Glutamatergic neuron (in vitro differentiated cells): ENCODE data around the gene CCNB1IP1. TPM values are rescaled to one million over a fixed set of nuclear protein-coding genes. Genes with fewer than 3 reads are reported as not detected.

Experiments used
- DNase-seq: peaks from one replicate; pipeline ENCODE4 v3.0.0; 2022
- H3K27ac Mint-ChIP-seq: one replicate; pipeline ENCODE4 v1.8.0; 2020; ENCODE audit warnings: mild to moderate bottlenecking, mixed read lengths, inconsistent platforms; ENCODE audit not compliant: unreplicated experiment
- H3K27me3 Mint-ChIP-seq: one replicate; pipeline ENCODE4 v1.8.0; 2020; ENCODE audit warnings: mild to moderate bottlenecking, moderate library complexity, mixed read lengths, inconsistent platforms; ENCODE audit not compliant: unreplicated experiment
- H3K36me3 Mint-ChIP-seq: one replicate; pipeline ENCODE4 v1.8.0; 2020; ENCODE audit warnings: mild to moderate bottlenecking, mixed read lengths, inconsistent platforms; ENCODE audit not compliant: unreplicated experiment
- H3K4me1 Mint-ChIP-seq: one replicate; pipeline ENCODE4 v1.8.0; 2020; ENCODE audit warnings: mild to moderate bottlenecking, low read depth, mixed read lengths, inconsistent platforms; ENCODE audit not compliant: unreplicated experiment
- H3K4me3 Mint-ChIP-seq: one replicate; pipeline ENCODE4 v1.8.0; 2020; ENCODE audit warnings: mild to moderate bottlenecking, mixed read lengths, inconsistent platforms; ENCODE audit not compliant: unreplicated experiment
- H3K9me3 Mint-ChIP-seq: one replicate; pipeline ENCODE4 v1.8.0; 2020; ENCODE audit warnings: mild to moderate bottlenecking, moderate library complexity, mixed read lengths, inconsistent platforms; ENCODE audit not compliant: unreplicated experiment
- long read RNA-seq: library from polyadenylated mRNA; unstranded; transcript quantifications from one replicate; pipeline ENCODE4 v2.0.0, GENCODE V29; 2020; ENCODE audit not compliant: unreplicated experiment
- total RNA-seq: library from RNA; stranded (reverse); fragmentation: NEBNext Ultra II Directional; extraction: Animal tissue kit (Norgen Biotek cat#: 25700); gene quantifications from one replicate; pipeline ENCODE4 v1.2.1, GENCODE V29; 2021; ENCODE audit not compliant: unreplicated experiment
- TF ChIP-seq, protein P1 (sequence below): fragments of 200-600 bp; sonication (generic); IDR thresholded peaks from one replicate; pipeline ENCODE4 v1.5.0; 2021; ENCODE audit not compliant: partially characterized antibody, unreplicated experiment

CCNB1IP1 gene, protein sequence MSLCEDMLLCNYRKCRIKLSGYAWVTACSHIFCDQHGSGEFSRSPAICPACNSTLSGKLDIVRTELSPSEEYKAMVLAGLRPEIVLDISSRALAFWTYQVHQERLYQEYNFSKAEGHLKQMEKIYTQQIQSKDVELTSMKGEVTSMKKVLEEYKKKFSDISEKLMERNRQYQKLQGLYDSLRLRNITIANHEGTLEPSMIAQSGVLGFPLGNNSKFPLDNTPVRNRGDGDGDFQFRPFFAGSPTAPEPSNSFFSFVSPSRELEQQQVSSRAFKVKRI
- 95.8 TPM for total RNA-seq
- long read RNA-seq, transcript CCNB1IP1-202 (7 exons, 1,479 nt): major isoform, 41 of 62 reads
- long read RNA-seq, partial matches to known transcripts: 15 of 62 reads
- long read RNA-seq, other reads (novel, unspliced or antisense): 6 of 62 reads

DNA sequence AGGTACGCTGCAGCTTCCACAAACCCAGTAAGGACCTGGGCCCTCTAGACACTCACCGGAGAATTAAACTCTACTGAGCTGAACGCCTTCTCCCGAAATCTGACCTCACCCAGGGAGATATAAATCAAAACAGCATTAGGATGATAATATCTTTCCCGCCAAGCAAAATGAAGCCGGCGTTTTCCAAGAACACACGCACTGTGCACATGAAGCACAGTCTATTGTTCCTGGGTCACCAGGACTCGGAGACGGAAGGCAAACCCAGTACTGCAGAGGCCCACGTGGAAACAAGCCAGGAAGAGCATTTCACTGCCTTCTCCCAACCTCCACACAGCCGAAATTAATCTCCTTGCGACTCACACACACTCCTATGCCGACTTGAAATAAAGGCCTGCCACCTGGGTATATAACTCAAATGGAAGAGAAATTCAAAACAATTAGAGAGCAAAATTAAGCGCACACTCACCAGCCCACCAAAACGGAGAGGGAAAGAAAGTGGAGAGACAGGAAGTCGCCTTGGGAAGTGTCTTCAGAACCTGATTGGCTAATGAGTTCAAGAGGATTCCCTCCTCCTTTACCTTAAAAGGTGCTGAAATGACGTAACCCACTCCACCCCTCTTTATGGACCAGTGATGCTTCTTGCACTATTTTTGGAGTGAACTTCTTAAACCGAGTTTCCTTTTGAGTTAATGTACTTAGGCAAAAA is at the start of gene CCNB1IP1:
TSS of gene CCNB1IP1 (minus strand) at position 492 of the 706 bp plus-strand sequence. CDS start 16,756 bp downstream, outside the sequence.
- Mint-ChIP-seq H3K36me3 (no peaks in the 10 kb centered on the region), H3K27me3 (peaks cover 6% of the 10 kb centered on the region), H3K4me3 (peak within 1 kb of the TSS; percentile 98), H3K4me1 (peaks cover 17% of the 10 kb centered on the region), H3K27ac (peak within 1 kb of the TSS; percentile 98), H3K9me3 (no peaks in the 10 kb centered on the region)
- TF ChIP-seq, protein P1, sequence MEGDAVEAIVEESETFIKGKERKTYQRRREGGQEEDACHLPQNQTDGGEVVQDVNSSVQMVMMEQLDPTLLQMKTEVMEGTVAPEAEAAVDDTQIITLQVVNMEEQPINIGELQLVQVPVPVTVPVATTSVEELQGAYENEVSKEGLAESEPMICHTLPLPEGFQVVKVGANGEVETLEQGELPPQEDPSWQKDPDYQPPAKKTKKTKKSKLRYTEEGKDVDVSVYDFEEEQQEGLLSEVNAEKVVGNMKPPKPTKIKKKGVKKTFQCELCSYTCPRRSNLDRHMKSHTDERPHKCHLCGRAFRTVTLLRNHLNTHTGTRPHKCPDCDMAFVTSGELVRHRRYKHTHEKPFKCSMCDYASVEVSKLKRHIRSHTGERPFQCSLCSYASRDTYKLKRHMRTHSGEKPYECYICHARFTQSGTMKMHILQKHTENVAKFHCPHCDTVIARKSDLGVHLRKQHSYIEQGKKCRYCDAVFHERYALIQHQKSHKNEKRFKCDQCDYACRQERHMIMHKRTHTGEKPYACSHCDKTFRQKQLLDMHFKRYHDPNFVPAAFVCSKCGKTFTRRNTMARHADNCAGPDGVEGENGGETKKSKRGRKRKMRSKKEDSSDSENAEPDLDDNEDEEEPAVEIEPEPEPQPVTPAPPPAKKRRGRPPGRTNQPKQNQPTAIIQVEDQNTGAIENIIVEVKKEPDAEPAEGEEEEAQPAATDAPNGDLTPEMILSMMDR: no peak
- DNase-seq: peak; percentile 35

DNA sequence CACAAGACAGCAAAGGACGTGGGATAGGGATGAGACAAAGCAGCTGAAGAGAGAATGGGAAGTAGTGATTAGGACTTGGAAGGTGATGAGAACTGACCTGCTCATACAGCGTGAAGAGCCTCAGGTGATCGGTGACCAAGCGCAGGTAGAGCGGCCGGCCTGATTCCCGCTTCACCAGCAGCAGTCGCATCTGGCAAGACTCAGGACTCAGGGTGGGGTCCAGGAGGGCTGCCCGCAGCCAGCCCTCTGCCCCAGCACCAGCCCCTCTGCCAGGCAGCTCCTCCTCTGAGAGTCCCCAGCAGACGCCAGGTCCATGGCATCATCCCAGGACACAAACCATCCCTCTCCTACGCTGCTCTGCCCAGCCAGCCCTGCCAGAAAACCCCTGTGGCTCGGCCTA is 49.4 kb upstream of the CCNB1IP1 start:
- H3K27me3 Mint-ChIP-seq: peaks cover 2% of the 10 kb centered on the region
- TF ChIP-seq, protein P1: no peak
- peaks cover 8% of the 10 kb centered on the region for H3K9me3 Mint-ChIP-seq
- peaks cover 8% of the 10 kb centered on the region for H3K36me3 Mint-ChIP-seq
- no peak overlapping the region for H3K4me3 Mint-ChIP-seq
- no peak for DNase-seq
- H3K4me1 Mint-ChIP-seq: no peaks in the 10 kb centered on the region
- no peak overlapping the region for H3K27ac Mint-ChIP-seq

DNA sequence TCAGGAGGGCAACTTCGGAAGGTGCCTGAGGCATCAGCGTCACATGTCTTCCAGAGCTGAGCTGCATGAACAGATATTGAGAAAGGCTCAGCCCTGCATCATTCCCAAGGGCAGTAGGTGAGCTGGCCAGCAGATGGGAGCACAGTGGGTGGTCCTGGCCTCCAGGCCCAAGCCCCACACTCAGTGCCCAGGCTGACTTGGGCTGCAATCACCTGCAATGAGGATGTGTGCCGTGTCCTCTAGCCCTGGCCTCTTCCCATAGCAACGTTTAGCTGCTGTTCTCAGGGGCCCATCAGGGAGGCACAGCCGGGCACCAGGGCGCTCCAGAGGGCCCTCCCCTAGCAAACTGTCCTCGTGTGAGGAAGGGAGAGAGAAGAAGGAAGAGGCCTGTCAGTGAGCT is 48.3 kb upstream of the CCNB1IP1 start:
- no peaks in the 10 kb centered on the region for H3K4me1 Mint-ChIP-seq
- H3K27me3 Mint-ChIP-seq: peaks cover 2% of the 10 kb centered on the region

DNA sequence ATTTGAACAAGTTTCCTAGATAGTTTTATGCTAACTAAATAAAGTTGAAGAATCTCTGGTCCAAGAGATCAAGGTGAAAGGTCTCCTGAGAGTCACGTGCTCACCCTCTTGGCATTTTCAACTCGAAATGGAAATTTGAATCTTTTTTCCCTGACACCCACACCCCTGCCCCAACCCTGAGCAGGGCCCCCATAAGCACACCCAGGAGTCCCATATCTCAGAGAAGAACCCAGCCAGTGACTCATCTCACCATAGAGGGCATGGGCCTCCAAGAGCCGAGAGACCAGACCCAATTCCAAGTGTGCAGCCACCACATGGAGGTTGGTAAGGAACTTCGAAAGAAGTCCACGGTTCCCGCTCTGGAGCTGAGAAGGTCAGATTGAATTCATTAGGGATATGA is 47.6 kb upstream of the CCNB1IP1 start:
- Mint-ChIP-seq H3K36me3 (peaks cover 8% of the 10 kb centered on the region), H3K27ac (peak overlapping the region; percentile 28), H3K9me3 (peaks cover 8% of the 10 kb centered on the region), H3K4me1 (no peaks in the 10 kb centered on the region), H3K27me3 (peaks cover 2% of the 10 kb centered on the region), H3K4me3 (no peak overlapping the region)
- TF ChIP-seq, protein P1: no peak
- no peak for DNase-seq

More for the DNA sequence above, 48.3 kb upstream of the CCNB1IP1 start:
- Mint-ChIP-seq H3K4me3 (no peak overlapping the region), H3K36me3 (peaks cover 8% of the 10 kb centered on the region), H3K9me3 (peaks cover 8% of the 10 kb centered on the region), H3K27ac (no peak overlapping the region)
- TF ChIP-seq, protein P1: no peak
- DNase-seq: no peak

DNA sequence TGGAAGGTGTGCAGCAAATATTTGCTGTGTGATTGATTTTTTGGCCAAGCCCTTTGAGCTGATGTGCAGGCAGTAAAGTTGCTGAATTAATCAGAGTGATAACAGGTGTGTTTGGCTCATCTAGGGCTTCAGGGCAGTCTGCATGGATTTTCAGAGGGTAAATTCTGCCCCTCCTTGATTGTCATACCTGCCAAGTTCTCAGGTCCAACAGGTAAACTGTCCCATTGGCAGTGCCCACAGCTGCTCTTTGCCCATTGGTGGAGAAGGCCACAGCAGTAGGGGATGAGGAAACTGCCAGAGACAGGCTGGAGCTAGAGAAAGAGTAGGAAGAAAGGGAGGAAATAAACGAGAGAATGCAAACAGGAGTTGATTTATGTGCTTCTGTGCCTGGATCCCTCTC is 46.7 kb upstream of the CCNB1IP1 start:
- Mint-ChIP-seq H3K4me3 (no peak overlapping the region), H3K27ac (no peak overlapping the region)
- TF ChIP-seq, protein P1: no peak

More for the DNA sequence above, 46.7 kb upstream of the CCNB1IP1 start:
- peaks cover 8% of the 10 kb centered on the region for H3K36me3 Mint-ChIP-seq
- peaks cover 3% of the 10 kb centered on the region for H3K27me3 Mint-ChIP-seq
- peaks cover 8% of the 10 kb centered on the region for H3K9me3 Mint-ChIP-seq
- H3K4me1 Mint-ChIP-seq: no peaks in the 10 kb centered on the region
- DNase-seq: no peak
